GDM1 (cell line): ENCODE results near the gene COL4A2.
A peak's percentile ranks its signal among the peaks of the same experiment; 100 is the strongest.

ENCODE experiments used
- DNase-seq: peaks from one replicate; lab custom pipeline; 2025; lab: John Stamatoyannopoulos, UW

Gene COL4A2

DNA sequence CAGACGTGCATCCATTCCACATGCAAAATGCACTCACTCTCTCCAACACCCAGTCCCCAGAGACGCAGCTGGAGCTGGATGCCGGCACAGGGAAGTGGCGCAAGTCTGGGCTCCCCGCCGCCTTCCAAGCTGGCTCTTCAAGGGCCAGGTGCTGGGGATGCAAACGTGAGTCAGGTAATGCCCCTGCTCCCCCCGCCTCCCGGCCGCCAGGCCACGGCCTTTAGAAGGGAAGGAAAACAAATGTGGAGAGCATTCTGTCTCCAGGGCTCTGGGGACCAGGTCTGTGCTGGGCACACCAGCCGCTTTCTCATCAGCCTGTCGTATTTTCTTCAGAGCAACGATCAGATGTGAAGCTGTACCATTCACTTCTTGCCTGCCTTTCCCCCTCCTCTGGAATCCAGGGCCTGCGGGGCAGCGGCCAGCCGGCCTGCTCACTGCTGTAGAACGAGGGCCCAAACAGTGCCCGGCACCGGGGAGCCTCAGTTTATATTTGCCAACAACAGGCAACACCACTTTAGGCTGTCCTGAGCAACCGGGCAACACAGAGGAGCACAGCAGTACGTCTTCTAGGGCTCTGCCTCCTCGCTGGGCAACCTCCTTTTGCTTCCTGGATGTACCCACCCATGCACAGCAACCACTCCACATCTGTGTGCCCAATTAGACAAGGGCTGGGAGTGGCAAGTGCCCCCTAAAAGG is 250.7 kb downstream of the COL4A2 start:
- no peak for DNase-seq

DNA sequence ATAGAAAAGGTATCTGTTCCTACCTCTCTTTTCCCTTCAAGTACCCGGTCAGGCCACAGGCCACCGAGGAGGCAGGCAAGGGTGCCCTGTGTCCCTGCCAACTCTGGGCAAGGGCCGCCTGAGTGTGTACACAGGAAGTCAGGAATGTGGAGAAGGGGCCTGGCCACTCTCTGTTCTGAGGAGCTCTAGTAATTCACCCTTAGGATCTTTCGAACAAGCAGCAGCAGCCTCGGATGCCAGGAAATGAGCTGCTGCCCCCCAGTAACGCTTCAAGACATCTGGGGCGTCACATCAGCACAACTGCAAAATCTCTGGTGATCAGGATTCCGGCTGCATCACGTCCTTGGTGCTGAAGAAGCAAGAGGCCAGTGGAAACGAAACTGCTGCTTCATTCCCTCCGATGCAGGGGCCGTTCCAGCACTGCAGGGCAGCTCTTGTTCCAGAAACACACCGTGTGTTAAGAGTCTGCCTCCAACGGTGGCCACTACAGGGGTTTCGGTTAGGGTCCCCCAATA is 252.4 kb downstream of the COL4A2 start:
- DNase-seq, result no peak

DNA sequence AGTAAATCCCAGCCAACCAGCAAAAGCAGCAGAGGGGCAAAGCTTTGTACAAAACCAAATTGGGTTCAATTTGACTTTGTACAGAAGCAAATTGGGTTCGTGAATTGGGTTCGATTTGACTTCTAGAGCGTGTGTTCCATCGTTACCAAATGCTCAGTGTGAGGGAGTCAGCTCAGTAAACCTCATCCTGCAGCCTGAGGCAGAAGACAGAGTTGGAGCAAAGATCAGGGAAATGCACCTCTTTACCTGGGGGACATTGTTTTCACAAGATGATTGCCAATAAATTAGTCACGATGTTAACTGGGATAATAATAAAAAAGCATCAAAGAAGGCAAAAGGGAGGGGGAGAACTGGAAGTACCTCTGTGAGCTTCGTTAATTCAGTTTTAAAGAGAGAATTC is 252.9 kb downstream of the COL4A2 start:
- no peak for DNase-seq

DNA sequence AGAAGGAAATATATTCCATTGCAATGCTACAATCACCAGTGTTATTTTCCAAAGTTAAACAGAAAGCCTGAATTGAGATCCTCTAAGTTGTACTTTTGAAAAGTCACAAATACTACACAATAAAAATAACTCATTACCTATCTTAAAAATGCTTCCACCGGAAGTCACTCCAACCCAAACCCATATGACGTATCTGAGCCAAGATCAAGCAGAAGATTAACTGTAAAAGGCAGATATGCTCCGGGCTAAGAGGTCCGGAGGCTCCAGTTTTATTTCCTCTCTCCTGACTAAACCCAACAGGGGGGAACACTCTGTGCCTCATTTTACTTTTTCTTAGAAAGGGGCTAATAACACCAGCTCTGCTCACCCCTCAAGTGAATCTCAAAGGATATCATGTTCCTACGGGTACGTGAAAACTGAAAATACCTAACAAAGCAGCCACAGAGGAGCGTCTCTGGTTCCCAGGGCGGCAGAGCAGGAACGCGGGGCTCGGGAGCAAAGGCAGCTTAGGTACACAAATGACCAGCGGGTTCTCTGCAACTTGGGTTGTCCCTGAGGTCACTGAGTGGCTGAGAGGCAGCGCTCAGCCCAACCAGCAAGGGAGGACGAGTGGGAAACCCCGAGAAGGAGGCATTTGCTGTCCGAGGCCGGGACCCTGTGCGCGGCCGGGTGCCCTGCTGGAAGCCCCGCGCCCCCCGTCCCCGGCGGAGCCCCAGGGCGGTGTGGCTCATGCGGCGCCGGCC is 253.7 kb downstream of the COL4A2 start:
- no peak for DNase-seq

DNA sequence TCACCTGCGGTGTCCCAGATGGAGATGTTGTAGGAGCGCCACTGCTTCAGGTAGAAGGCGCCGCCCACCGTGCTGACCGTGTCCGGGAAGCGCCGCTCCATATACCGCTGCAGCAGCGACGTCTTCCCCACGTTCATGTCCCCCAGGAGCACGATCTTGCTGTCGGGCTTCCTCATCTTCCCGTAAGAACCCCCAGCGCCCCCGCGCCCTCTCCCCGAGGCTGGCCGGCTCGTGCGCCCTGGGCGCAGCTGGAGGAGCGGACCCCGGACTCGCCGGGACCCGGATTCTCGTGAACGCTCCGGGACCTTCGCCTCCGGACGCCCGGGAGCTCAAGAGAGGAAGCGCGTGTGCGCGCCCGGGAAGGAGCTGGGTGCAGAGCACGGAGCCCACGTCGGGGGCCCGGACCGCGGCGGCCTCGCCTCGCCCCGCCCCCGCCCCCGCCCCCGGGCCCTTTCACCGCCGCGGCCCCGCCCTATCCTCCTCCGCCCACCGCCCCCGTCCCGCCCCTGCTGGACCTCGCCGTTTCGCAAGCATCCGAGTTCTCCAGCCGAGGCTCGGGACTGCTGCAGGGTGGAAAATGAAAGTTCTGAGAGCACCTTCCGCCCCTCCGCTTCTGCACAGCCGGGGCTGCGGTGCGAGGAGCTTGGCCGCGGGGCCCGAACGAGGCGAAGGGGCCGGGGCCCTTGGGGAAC is 254.4 kb downstream of the COL4A2 start, which contains the start of gene RAB20:
TSS of gene RAB20 (minus strand) at position 379 of the 692 bp plus-strand sequence. CDS start at position 176, 203 bp downstream.
- peak; percentile 64 for DNase-seq

DNA sequence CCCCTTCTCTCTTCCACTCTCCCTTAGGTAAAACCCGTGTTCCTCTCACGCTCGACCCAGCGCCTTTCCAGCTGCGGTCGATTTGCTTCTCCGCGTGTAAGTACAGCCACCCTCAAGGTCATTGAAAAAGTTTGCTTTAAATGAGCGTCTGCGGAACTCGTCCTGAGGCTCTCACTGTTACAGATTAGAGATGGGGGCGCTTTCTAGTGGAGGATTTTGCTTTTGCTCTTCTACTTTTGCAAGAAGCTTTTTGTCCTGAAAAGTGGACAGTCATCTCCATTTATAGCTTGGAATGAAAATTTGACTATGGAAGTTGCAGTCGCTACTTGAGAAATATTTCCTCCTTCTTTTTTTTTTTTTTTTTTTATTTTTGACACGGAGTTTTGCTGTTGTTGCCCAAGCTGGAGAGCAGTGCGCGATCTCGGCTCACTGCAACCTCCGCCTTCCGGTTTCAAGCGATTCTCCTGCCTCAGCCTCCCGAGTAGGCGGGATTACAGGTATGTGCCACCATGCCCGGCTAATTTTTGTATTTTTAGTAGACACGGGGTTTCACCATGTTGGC is 255.0 kb downstream of the COL4A2 start:
- no peak for DNase-seq
